ENCODE measurements around the gene TRIM16.
"Not testable (repeated sequence)": the region's sequence is repeated elsewhere in the genome, so short reads cannot be mapped to it uniquely, and the experiment has no call there.

TRIM16 gene

GRCh38 chr17:15683824-15684478 lies at the start of gene TRIM16:
TRIM16 (minus strand) TSS chr17:15684311; CDS start chr17:15651609, 32,702 bp downstream.
- DNase-seq (ENCODE audit: low read depth, low spot score) = peak; percentile 77

DNA sequence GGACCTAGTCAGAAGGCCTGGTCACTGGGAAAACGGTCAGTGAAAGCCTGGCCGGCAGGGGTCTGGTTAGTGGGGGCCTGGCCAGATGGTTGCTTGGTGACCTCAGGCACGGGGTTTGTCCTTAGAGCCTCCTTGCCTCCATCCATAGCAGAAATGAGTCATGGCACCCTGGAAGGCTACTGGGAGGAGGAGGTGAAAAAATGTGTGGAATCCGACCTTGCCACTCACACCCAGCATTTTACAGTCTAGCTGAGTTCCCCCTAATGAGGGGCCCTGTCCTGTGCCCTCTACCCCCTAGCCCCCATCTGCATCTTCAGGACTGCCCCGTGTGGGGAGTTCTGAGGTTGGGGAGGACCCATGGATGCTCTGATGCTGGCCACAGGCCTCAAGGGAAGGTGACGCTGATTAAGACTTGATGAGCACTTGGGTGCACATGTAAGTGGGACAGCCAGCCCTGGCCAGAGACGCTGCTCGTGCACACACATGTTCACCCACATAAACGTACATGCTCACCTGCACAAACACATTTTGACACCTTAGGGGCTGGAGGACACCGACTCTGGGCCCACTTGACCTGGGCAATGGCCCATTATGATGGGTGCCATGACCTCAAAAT lies 49.2 kb upstream of the TRIM16 start:
- not testable (repeated sequence) for DNase-seq (ENCODE audit: low read depth, low spot score)

DNA sequence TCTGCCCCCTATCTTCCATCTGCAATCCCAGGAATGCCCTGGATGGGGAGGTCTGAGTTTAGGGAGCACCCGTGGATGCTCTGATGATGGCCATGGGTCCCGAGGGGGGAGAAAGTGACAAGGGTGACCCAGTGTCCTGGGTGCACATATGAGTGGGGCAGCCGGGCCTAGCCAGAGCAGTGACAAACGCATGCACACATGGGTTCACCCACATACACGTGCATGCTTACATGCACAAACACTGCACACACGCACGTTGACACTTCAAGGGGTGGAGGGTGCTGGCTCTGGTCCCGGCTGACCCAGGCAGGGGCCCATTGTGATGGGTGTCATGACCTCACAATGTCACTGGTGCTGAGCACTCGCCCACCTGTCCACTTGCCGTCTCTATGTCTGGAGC lies 47.8 kb upstream of the TRIM16 start, which contains the start of gene TBC1D26:
Gene TBC1D26 (plus strand): TSS at position 384 of the 400 bp plus-strand sequence. CDS start 3,066 bp downstream, outside the sequence.
- not testable (repeated sequence) for DNase-seq (ENCODE audit: low read depth, low spot score)

DNA sequence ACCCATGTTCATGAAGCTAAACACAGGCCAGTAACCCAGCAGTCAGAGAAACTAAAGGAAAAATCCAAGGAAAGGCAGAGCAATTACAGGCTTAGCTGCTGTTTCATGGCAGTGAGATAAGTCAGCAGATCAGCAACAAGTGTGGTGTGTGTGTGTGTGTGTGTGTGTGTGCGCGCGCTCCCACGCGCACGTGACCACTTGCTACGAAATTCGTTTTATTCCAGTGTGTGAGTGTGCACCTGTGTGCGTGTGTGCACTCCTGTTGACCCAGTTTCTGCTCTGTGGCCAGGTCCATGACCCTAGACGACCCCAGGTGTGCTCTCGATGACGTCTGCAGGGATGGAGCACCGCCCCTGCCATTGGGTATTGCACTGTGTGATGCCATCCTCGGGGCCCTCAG lies 46.4 kb upstream of the TRIM16 start:
- DNase-seq (ENCODE audit: low read depth, low spot score) = not testable (repeated sequence)

GRCh38 chr17:15716601-15717563 lies 32.8 kb upstream of the TRIM16 start:
- DNase-seq (ENCODE audit: low read depth, low spot score) = not testable (repeated sequence)

DNA sequence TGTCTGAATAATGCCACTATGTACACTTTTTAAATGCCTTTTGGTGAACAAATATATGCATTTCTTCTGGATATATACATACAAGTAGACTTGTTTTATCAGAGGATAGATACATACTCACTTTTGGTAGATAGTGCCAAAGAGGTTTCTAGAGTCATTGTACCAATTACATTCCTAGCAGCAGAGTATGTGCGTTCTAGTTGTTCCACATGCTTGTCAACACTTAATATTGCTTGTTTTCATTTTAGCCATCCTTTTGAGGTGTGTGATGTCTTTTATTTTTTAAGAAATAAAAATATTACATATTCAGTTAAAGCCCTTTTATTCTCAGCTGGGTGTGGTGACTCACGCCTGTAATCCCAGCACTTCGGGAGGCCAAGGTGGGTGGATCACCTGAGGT lies 24.8 kb upstream of the TRIM16 start:
- not testable (repeated sequence) for DNase-seq (ENCODE audit: low read depth, low spot score)

DNA sequence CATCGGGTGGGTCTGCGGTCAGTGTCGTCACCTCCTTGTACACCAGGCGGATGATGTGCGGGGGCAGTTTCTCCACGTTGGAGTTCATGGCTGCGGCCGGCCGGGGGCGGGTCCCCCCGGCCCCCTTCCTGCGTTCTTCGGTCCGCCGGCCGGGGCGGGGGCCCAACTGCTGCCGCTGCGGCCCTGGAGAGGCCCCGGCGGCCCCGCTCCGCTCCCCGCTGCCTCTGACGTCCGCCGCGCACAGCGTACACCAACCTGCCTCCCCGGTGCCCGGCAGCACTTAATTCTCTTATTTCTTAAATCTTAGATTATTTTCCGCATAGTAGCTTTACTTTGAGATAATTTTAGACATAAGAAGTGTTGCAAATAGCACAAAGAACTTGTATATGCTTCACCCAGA lies 20.7 kb upstream of the TRIM16 start:
- DNase-seq (ENCODE audit: low read depth, low spot score) = not testable (repeated sequence)

- DNase-seq (ENCODE audit: low read depth, low spot score) = not testable (repeated sequence)
Measured at GRCh38 chr17:15704239-15704638, 20.1 kb upstream of the TRIM16 start.

DNA sequence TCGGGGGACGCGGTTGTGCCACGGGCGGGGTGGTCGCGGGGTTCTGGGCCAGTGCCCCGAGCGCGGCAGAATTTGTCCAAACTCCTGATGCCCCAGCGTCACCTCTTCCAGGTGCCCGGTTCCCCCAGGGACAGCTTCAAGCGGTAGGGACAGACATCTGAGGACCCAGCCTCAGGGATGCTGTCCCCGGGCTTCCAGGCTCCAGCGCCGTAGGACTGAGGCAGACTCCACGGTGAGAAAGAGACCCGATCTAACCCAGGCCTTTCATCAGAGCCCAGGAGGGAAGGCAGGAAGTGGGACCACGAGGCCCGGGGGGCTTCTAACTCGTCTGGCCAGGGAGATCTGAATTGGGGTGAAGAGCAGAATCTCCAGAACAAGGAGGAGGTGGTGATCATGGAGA lies 15.8 kb upstream of the TRIM16 start:
- DNase-seq (ENCODE audit: low read depth, low spot score) = not testable (repeated sequence)

DNA sequence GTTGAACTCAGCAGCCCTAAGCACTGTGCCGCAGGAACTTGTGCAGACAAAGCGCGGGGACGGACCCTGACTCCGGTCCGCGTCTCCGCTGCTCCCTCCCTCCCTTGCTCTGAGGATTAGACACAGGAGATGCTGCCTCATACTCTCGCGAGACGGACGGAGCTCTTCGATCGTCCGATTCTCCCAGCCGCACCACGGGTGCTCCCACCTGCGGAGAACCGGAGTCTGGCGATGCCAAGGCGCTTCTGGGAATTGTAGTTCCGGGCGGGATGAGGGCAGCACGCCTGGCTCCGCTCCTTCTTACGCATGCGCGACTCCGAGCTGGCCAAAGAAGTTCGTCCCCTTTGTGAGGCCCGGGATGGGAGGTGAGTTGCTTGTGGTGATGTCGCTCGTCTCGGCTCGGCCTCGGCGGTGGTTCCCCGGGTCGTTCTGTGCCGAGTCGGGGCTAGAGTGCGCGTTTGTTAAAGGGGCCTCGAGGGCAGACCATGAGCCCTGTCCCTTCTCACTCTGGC lies 15.4 kb upstream of the TRIM16 start, which contains the start of gene ZNF286A:
Gene ZNF286A (plus strand): TSS at position 340 of the 512 bp plus-strand sequence. CDS start 578 bp downstream, outside the sequence.
- DNase-seq (ENCODE audit: low read depth, low spot score) = peak; percentile 88

DNA sequence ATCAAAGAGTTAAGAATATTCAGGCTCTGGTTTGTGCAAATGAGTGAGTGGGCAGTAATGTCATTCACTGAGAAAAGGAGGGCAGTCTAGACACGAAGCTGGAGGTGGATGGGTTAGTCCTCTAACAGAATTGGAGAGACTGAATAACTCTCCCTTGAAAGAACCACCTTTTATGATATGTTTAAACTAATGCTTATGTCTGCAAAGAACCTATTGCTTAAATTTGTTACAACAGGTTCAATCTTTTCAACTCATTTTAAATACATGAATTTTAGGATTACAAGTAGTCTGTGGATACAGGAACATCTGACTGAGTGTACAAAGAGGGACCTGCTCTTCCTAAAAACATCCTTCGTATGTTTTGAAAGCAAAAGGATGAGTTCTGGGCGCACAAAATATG lies 14.9 kb upstream of the TRIM16 start:
- DNase-seq (ENCODE audit: low read depth, low spot score) = not testable (repeated sequence)

- not testable (repeated sequence) for DNase-seq (ENCODE audit: low read depth, low spot score)
Measured at GRCh38 chr17:15687494-15687893, 3.4 kb upstream of the TRIM16 start.

GRCh38 chr17:15683135-15683534 lies 976 bp downstream of the TRIM16 start:
- not testable (repeated sequence) for DNase-seq (ENCODE audit: low read depth, low spot score)

- not testable (repeated sequence) for DNase-seq (ENCODE audit: low read depth, low spot score)
Measured at GRCh38 chr17:15675991-15676390, 8.1 kb downstream of the TRIM16 start.

- DNase-seq (ENCODE audit: low read depth, low spot score) = not testable (repeated sequence)
Measured at GRCh38 chr17:15674640-15675039, 9.5 kb downstream of the TRIM16 start.

DNA sequence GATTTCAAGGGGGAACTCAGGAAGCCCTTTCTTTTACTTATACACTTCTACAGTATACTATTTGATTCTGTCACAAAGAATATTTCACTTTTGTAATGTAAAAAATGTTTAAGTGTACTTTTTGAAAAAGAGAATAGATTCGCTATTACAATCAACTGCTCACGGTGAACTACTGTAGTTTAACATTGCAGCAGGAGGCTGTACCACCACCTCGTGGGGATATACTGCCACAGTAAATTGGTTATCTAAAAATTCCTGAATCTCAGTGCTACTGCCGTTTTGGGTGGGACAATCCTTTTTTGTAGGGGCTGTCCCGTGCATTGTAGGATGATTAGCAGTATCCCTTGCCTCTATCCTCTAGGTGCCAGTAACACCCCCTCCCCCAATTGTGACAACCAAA lies 14.6 kb downstream of the TRIM16 start:
- not testable (repeated sequence) for DNase-seq (ENCODE audit: low read depth, low spot score)

GRCh38 chr17:15663691-15664090 lies 20.4 kb downstream of the TRIM16 start:
- no peak for DNase-seq (ENCODE audit: low read depth, low spot score)

DNA sequence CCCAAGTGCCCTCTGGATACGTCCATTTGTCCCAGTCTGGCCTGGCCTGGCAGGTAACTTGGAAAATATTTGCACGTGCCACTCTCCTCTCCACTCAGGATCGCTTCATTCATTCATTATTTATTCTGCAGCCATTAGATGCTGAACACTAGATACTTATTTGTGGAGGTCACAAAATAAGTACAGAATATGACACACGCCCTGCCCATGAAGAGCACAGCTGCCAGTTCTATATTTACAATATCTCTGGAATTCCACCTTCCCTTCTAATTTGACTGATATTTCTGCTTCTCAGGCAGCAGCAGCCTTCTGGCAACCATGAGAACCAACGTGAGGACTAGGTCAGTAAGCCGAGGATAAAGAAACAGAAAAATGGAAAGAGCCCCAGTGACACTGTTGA lies 20.9 kb downstream of the TRIM16 start:
- DNase-seq (ENCODE audit: low read depth, low spot score) = no peak

DNA sequence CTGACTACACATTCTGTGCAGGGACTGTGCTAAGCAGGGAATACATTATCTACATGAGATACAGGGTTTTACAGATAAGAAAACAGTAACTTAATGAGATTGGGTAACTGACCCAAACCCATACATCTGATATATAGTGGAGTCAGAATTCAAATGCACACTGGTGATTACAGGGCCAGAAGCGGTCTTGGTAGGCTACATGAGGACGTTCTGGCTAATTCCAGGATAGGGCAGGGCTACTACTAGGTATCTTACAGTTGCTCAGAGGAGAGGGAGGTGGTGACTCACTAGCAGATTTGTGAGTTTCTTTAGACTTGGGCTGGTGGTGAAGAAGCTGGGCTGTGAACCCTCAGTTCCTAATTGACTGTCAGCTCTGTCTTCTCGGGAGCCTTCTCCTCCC lies 21.4 kb downstream of the TRIM16 start:
- no peak for DNase-seq (ENCODE audit: low read depth, low spot score)

DNA sequence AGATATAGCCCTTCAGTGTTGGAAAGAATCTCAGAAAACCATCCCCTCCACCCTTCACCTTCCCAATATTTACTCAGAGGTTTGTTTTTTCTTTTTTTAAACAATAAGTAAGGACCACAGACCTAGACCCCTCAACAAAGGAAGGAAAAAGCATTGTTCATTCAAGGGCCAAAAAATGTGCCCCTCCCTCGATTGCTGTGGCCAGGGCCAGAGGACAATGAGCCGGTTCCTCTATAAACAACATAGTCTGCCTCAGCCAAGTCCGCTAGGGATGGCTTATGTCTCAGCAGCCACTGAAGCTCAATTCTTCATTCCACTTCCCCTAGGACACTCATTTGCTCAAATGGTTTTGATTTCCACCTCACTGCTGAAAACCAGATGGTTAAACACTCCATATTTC lies 24.0 kb downstream of the TRIM16 start:
- no peak for DNase-seq (ENCODE audit: low read depth, low spot score)

GRCh38 chr17:15659663-15660062 lies 24.4 kb downstream of the TRIM16 start:
- no peak for DNase-seq (ENCODE audit: low read depth, low spot score)

GRCh38 chr17:15659236-15659635 lies 24.9 kb downstream of the TRIM16 start:
- DNase-seq (ENCODE audit: low read depth, low spot score) = no peak

Data from activated CD4-positive, CD25-positive, alpha-beta regulatory T cell treated with anti-CD3 and anti-CD28 coated beads, Interleukin-2, amount 50 U/mL, for 16 hours (primary cell).